ENCODE results near the gene UBXN6.

Gene UBXN6

GRCh38 chr19:4449022-4449638, 8.5 kb downstream of the UBXN6 start:
- no peak for TF ChIP-seq CREB1 (IDR thresholded peaks at IDR 0.05; ENCODE audit: low read depth)
- no peak for TF ChIP-seq TCF12 (IDR thresholded peaks at IDR 0.05; ENCODE audit: low read depth)
- TF ChIP-seq RAD21 (IDR thresholded peaks at IDR 0.05; ENCODE audit: low read depth): no peak
- TF ChIP-seq TEAD4 (IDR thresholded peaks at IDR 0.05): no peak
- TF ChIP-seq USF1 (IDR thresholded peaks at IDR 0.05): no peak
- TF ChIP-seq TAF1 (IDR thresholded peaks at IDR 0.05; ENCODE audit: low read depth): no peak
- no peak for TF ChIP-seq REST (IDR thresholded peaks at IDR 0.05; ENCODE audit: low read depth)
- TF ChIP-seq MAX (IDR thresholded peaks at IDR 0.05): no peak
- no peak for TF ChIP-seq CEBPB (IDR thresholded peaks at IDR 0.05)
- no peak for TF ChIP-seq EP300 (IDR thresholded peaks at IDR 0.05; ENCODE audit: borderline replicate concordance)
- TF ChIP-seq EGR1 (IDR thresholded peaks at IDR 0.05): no peak
- TF ChIP-seq YY1 (IDR thresholded peaks at IDR 0.05; ENCODE audit: low read depth): no peak
- no peak for TF ChIP-seq ZBTB7A (IDR thresholded peaks at IDR 0.05; ENCODE audit: low read depth)

GRCh38 chr19:4448147-4448985, 9.2 kb downstream of the UBXN6 start:
- TF ChIP-seq TEAD4 (IDR thresholded peaks at IDR 0.05) (no peak), NFIC (IDR thresholded peaks at IDR 0.05) (no peak), CREB1 (IDR thresholded peaks at IDR 0.05; ENCODE audit: low read depth) (no peak), REST (IDR thresholded peaks at IDR 0.05; ENCODE audit: low read depth) (no peak), TCF12 (IDR thresholded peaks at IDR 0.05; ENCODE audit: low read depth) (no peak), TAF1 (IDR thresholded peaks at IDR 0.05; ENCODE audit: low read depth) (no peak), EGR1 (IDR thresholded peaks at IDR 0.05) (no peak), MAX (IDR thresholded peaks at IDR 0.05) (no peak), EP300 (IDR thresholded peaks at IDR 0.05; ENCODE audit: borderline replicate concordance) (no peak), RAD21 (IDR thresholded peaks at IDR 0.05; ENCODE audit: low read depth) (no peak), FOXM1 (IDR thresholded peaks at IDR 0.05; ENCODE audit: borderline replicate concordance, low read depth) (no peak), CEBPB (IDR thresholded peaks at IDR 0.05) (no peak), YY1 (IDR thresholded peaks at IDR 0.05; ENCODE audit: low read depth) (no peak), ZBTB7A (IDR thresholded peaks at IDR 0.05; ENCODE audit: low read depth) (no peak), USF1 (IDR thresholded peaks at IDR 0.05) (no peak)

GRCh38 chr19:4447327-4448146, 10.1 kb downstream of the UBXN6 start:
- no peak for TF ChIP-seq EGR1 (IDR thresholded peaks at IDR 0.05)
- no peak for TF ChIP-seq REST (IDR thresholded peaks at IDR 0.05; ENCODE audit: low read depth)
- no peak for TF ChIP-seq NFIC (IDR thresholded peaks at IDR 0.05)
- no peak for TF ChIP-seq MAX (IDR thresholded peaks at IDR 0.05)
- TF ChIP-seq CEBPB (IDR thresholded peaks at IDR 0.05): no peak
- TF ChIP-seq TAF1 (IDR thresholded peaks at IDR 0.05; ENCODE audit: low read depth): no peak
- TF ChIP-seq CREB1 (IDR thresholded peaks at IDR 0.05; ENCODE audit: low read depth): no peak
- TF ChIP-seq FOXM1 (IDR thresholded peaks at IDR 0.05; ENCODE audit: borderline replicate concordance, low read depth): no peak
- TF ChIP-seq YY1 (IDR thresholded peaks at IDR 0.05; ENCODE audit: low read depth): no peak
- TF ChIP-seq ZBTB7A (IDR thresholded peaks at IDR 0.05; ENCODE audit: low read depth): no peak
